ENCODE results near the gene MAL. TPM values are rescaled to one million over a fixed set of nuclear protein-coding genes. Genes with fewer than 3 reads are reported as not detected.

Gene MAL
- total RNA-seq, 1 experiment from 2014 or later: 0.22 TPM

DNA sequence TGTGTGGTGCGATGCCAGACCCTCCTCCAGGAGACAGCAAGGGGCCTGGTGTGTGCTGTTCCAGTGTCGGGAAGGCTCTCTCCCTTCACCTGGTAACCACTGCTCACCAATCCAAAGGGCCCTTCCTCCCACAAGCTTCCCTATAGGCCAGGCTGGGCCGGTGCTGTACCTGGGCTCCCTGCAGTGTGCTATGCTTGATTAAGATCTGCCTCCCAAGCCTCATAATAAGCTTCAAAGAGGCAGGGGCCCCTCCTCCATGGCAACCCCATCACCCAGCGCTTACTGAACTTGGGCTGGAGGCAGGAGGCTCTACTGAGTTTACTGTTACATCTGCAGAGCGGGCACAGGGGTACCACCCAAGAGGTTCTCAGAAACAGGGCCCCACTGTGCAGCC, 4.5 kb upstream of the MAL start (continued):
- TF ChIP-seq, protein P1, sequence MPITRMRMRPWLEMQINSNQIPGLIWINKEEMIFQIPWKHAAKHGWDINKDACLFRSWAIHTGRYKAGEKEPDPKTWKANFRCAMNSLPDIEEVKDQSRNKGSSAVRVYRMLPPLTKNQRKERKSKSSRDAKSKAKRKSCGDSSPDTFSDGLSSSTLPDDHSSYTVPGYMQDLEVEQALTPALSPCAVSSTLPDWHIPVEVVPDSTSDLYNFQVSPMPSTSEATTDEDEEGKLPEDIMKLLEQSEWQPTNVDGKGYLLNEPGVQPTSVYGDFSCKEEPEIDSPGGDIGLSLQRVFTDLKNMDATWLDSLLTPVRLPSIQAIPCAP (CRISPR knock-in tag; IDR thresholded peaks at IDR 0.05): no peak
- TF ChIP-seq RELA (CRISPR knock-in tag; IDR thresholded peaks at IDR 0.05; ENCODE audit: borderline replicate concordance) (no peak), OVOL2 (CRISPR knock-in tag; IDR thresholded peaks at IDR 0.05; ENCODE audit: borderline replicate concordance) (no peak), TP53 (CRISPR knock-in tag; IDR thresholded peaks at IDR 0.05) (no peak)
- TF ChIP-seq, protein P2, sequence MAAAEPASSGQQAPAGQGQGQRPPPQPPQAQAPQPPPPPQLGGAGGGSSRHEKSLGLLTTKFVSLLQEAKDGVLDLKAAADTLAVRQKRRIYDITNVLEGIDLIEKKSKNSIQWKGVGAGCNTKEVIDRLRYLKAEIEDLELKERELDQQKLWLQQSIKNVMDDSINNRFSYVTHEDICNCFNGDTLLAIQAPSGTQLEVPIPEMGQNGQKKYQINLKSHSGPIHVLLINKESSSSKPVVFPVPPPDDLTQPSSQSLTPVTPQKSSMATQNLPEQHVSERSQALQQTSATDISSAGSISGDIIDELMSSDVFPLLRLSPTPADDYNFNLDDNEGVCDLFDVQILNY (CRISPR knock-in tag; IDR thresholded peaks at IDR 0.05): no peak

DNA sequence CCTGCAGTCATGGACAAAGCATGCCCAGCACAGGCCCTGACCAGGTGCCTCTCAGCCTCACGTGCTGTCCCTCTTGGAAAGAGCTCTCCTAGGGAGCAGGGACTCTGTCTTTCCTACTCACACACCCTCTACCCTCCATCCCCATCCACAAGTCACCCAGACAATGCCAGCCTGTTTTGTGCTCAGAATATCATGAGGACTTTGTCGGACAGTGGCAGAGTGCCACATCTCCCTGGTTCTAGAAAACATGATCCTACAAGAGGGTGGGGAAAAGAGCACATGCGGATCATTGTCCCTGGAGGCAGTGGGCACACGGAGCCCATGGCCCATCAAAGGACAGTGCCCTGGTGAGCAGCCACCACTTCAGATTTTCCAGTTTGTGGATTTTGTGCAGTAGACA, 3.7 kb upstream of the MAL start:
- ATAC-seq (no peak), DNase-seq (ENCODE audit: low spot score) (no peak)
- CTCF ChIA-PET: interaction anchor here (0.9 to 6.7 kb wide), 21 partner anchors 10 to 184 kb away, joined by 3 to 156 read pairs (median 8); partner anchors contain the start of gene MRPS5
- Mint-ChIP-seq H3K36me3 (no peaks in the 10 kb centered on the region), H3K27me3 (ENCODE audit: low read depth) (peaks cover 49% of the 10 kb centered on the region), H3K4me3 (no peak overlapping the region), H3K27ac (no peak overlapping the region), H3K9me3 (no peaks in the 10 kb centered on the region), H3K4me1 (peaks cover 38% of the 10 kb centered on the region)
- POLR2A ChIA-PET: no interaction called here
- TF ChIP-seq, protein P3, sequence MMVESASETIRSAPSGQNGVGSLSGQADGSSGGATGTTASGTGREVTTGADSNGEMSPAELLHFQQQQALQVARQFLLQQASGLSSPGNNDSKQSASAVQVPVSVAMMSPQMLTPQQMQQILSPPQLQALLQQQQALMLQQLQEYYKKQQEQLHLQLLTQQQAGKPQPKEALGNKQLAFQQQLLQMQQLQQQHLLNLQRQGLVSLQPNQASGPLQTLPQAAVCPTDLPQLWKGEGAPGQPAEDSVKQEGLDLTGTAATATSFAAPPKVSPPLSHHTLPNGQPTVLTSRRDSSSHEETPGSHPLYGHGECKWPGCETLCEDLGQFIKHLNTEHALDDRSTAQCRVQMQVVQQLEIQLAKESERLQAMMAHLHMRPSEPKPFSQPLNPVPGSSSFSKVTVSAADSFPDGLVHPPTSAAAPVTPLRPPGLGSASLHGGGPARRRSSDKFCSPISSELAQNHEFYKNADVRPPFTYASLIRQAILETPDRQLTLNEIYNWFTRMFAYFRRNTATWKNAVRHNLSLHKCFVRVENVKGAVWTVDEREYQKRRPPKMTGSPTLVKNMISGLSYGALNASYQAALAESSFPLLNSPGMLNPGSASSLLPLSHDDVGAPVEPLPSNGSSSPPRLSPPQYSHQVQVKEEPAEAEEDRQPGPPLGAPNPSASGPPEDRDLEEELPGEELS (CRISPR knock-in tag; IDR thresholded peaks at IDR 0.05): no peak
- TF ChIP-seq, protein P4, sequence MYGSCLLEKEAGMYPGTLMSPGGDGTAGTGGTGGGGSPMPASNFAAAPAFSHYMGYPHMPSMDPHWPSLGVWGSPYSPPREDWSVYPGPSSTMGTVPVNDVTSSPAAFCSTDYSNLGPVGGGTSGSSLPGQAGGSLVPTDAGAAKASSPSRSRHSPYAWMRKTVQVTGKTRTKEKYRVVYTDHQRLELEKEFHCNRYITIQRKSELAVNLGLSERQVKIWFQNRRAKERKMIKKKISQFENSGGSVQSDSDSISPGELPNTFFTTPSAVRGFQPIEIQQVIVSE (CRISPR knock-in tag; IDR thresholded peaks at IDR 0.05; ENCODE audit: borderline replicate concordance): no peak
- TF ChIP-seq ZBTB21 (CRISPR knock-in tag; IDR thresholded peaks at IDR 0.05; ENCODE audit: borderline replicate concordance) (no peak), OVOL2 (CRISPR knock-in tag; IDR thresholded peaks at IDR 0.05; ENCODE audit: borderline replicate concordance) (no peak), FOXJ3 (CRISPR knock-in tag; IDR thresholded peaks at IDR 0.05; ENCODE audit: borderline replicate concordance) (no peak), TEAD4 (CRISPR knock-in tag; IDR thresholded peaks at IDR 0.05) (no peak), HMGA2 (CRISPR knock-in tag; IDR thresholded peaks at IDR 0.05) (no peak), SMAD4 (CRISPR knock-in tag; IDR thresholded peaks at IDR 0.05) (no peak), TCF7 (CRISPR knock-in tag; IDR thresholded peaks at IDR 0.05; ENCODE audit: low read depth) (no peak), SMAD3 (CRISPR knock-in tag; IDR thresholded peaks at IDR 0.05; ENCODE audit: borderline replicate concordance) (no peak), ZNF671 (CRISPR knock-in tag; IDR thresholded peaks at IDR 0.05) (no peak), GTF2I (CRISPR knock-in tag; conservative IDR thresholded peaks at IDR 0.05) (no peak), CBFB (CRISPR knock-in tag; IDR thresholded peaks at IDR 0.05; ENCODE audit: low read depth) (no peak), NR2C2 (CRISPR knock-in tag; IDR thresholded peaks at IDR 0.05) (no peak), PRRX2 (CRISPR knock-in tag; IDR thresholded peaks at IDR 0.05) (no peak), ESRRA (CRISPR knock-in tag; IDR thresholded peaks at IDR 0.05; ENCODE audit: borderline replicate concordance) (no peak)
- TF ChIP-seq, protein P5, sequence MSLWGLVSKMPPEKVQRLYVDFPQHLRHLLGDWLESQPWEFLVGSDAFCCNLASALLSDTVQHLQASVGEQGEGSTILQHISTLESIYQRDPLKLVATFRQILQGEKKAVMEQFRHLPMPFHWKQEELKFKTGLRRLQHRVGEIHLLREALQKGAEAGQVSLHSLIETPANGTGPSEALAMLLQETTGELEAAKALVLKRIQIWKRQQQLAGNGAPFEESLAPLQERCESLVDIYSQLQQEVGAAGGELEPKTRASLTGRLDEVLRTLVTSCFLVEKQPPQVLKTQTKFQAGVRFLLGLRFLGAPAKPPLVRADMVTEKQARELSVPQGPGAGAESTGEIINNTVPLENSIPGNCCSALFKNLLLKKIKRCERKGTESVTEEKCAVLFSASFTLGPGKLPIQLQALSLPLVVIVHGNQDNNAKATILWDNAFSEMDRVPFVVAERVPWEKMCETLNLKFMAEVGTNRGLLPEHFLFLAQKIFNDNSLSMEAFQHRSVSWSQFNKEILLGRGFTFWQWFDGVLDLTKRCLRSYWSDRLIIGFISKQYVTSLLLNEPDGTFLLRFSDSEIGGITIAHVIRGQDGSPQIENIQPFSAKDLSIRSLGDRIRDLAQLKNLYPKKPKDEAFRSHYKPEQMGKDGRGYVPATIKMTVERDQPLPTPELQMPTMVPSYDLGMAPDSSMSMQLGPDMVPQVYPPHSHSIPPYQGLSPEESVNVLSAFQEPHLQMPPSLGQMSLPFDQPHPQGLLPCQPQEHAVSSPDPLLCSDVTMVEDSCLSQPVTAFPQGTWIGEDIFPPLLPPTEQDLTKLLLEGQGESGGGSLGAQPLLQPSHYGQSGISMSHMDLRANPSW (CRISPR knock-in tag; conservative IDR thresholded peaks at IDR 0.05; ENCODE audit: low read depth): no peak
- TF ChIP-seq, protein P6, sequence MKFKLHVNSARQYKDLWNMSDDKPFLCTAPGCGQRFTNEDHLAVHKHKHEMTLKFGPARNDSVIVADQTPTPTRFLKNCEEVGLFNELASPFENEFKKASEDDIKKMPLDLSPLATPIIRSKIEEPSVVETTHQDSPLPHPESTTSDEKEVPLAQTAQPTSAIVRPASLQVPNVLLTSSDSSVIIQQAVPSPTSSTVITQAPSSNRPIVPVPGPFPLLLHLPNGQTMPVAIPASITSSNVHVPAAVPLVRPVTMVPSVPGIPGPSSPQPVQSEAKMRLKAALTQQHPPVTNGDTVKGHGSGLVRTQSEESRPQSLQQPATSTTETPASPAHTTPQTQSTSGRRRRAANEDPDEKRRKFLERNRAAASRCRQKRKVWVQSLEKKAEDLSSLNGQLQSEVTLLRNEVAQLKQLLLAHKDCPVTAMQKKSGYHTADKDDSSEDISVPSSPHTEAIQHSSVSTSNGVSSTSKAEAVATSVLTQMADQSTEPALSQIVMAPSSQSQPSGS (CRISPR knock-in tag; IDR thresholded peaks at IDR 0.05; ENCODE audit: borderline replicate concordance, low read depth): no peak
- TF ChIP-seq, protein P7, sequence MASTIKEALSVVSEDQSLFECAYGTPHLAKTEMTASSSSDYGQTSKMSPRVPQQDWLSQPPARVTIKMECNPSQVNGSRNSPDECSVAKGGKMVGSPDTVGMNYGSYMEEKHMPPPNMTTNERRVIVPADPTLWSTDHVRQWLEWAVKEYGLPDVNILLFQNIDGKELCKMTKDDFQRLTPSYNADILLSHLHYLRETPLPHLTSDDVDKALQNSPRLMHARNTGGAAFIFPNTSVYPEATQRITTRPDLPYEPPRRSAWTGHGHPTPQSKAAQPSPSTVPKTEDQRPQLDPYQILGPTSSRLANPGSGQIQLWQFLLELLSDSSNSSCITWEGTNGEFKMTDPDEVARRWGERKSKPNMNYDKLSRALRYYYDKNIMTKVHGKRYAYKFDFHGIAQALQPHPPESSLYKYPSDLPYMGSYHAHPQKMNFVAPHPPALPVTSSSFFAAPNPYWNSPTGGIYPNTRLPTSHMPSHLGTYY (CRISPR knock-in tag; IDR thresholded peaks at IDR 0.05): no peak
